ENCODE measurements around the gene PHAF1.
A peak's percentile ranks its signal among the peaks of the same experiment; 100 is the strongest.

The PHAF1 gene

GRCh38 chr16:67163164-67163998 is 53.6 kb downstream of the PHAF1 start:
- no peak for DNase-seq (ENCODE audit: low read depth)

- DNase-seq (ENCODE audit: low read depth), result no peak
Observed at GRCh38 chr16:67163999-67164558, 54.3 kb downstream of the PHAF1 start.

- DNase-seq (ENCODE audit: low read depth), result no peak
Observed at GRCh38 chr16:67164599-67165061, 54.9 kb downstream of the PHAF1 start, which contains the start of gene HSF4. Gene HSF4 (plus strand): TSS chr16:67164745. CDS start chr16:67164812, 67 bp downstream.

- no peak for DNase-seq (ENCODE audit: low read depth)
Observed at GRCh38 chr16:67165121-67166078, 55.7 kb downstream of the PHAF1 start.

DNA sequence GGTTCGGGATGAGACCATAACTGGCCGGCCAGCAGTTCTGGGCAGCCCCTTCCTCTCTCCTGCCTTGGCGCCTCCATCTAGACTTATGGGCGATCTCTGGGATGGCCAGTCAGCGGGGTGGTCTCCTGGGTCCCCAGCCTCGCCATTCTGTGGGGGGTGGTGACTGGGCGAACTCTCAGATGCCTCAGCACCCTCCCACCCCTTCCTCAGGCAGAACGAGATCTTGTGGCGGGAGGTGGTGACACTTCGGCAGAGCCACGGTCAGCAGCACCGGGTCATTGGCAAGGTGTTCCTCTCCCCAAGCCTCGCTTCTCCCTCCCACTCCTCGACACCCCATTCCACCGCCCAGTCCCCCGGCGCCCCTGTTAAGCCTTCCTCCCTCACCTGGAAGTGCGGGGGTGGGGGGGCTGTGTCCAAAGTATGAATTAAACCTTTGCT is 56.4 kb downstream of the PHAF1 start:
- DNase-seq (ENCODE audit: low read depth), result no peak

GRCh38 chr16:67166598-67167168 is 56.9 kb downstream of the PHAF1 start:
- DNase-seq (ENCODE audit: low read depth), result no peak

DNA sequence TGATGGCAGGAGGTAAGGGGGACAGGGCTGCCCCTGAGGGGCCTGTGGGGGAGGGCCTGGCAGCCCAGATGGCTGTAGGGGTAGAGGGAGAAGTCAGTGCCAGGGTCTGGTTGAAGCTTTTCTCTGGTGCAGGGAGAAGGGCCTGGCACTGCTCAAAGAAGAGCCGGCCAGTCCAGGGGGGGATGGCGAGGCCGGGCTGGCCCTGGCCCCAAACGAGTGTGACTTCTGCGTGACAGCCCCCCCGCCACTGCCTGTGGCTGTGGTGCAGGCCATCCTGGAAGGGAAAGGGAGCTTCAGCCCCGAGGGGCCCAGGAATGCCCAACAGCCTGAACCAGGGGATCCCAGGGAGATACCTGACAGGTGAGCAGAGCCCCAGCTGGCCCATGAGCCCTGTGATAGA is 57.8 kb downstream of the PHAF1 start:
- no peak for DNase-seq (ENCODE audit: low read depth)

- no peak for DNase-seq (ENCODE audit: low read depth)
Observed at GRCh38 chr16:67169011-67169451, 59.3 kb downstream of the PHAF1 start.

- no peak for DNase-seq (ENCODE audit: low read depth)
Observed at GRCh38 chr16:67169642-67170167, 60.0 kb downstream of the PHAF1 start.

DNA sequence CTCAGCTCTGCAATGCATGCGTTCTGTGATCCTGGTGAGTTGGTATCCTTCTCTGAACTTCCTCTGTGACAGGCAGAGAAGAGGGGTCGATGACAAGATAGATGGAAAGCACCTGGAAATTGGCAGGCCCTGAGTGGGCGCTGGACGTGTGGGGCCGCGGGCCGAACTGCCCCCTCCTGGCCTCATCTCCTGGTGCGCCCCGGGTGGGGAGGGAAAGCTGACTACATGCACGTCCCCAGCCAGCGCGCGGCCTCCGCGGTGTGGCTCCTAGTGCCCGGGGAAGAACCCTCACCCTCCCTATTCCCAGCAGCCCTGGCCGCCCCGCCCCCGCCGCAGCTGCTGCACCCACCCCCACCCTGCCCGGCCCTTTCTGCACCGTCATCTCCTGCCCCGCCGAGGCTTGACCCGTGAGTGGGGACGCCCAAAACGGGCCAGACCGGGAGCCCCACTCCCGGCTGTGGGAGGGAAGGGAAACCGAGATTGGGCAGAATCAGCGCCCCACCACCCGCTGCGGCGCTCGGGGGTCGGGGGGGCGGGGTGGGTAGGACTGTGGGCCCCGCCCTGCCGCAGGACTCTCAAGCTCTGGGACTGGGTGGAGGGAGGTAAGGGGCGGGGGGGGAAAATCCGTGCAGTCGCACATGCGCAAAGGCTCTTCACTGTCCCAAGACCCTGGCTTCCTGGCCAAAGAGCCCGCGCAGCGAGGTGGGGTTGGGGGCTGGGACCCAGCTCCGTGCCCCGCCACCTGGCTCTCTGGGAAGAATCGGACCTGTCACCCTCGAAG is 60.6 kb downstream of the PHAF1 start, which contains the start of gene NOL3:
Gene NOL3, plus strand, starts transcription at position 371 of the 781 bp plus-strand sequence.
- no peak for DNase-seq (ENCODE audit: low read depth)

GRCh38 chr16:67170949-67171649 is 61.4 kb downstream of the PHAF1 start:
- no peak for DNase-seq (ENCODE audit: low read depth)

- DNase-seq (ENCODE audit: low read depth), result no peak
Observed at GRCh38 chr16:67173323-67173722, 63.6 kb downstream of the PHAF1 start.

DNA sequence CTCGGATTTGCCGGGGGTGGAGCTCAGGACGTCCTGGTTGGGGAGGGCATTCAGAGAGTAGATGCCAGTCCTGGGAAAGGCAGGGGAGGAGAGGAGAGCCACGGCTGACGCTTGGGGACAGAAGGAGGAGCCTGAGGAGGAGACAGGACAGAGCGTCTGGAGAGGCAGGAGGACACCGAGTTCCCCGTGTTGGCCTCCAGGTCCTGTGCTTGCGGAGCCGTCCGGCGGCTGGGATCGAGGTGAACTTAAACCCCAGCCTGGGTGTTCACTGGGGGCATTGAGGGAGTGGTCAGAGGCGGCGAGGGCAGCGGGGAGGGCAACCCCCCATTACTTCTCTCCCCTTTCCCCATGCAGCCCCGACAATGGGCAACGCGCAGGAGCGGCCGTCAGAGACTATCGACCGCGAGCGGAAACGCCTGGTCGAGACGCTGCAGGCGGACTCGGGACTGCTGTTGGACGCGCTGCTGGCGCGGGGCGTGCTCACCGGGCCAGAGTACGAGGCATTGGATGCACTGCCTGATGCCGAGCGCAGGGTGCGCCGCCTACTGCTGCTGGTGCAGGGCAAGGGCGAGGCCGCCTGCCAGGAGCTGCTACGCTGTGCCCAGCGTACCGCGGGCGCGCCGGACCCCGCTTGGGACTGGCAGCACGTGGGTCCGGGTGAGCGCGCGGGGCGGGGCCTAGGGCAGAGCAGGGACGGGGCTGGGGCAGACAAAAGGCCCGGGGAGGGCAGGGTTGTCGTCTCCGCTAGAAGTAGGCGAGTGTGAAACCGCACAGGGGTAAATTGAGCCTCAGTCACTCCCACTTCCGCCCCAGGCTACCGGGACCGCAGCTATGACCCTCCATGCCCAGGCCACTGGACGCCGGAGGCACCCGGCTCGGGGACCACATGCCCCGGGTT is 64.3 kb downstream of the PHAF1 start:
- DNase-seq (ENCODE audit: low read depth), result peak; percentile 58

- DNase-seq (ENCODE audit: low read depth), result no peak
Observed at GRCh38 chr16:67174706-67175231, 65.0 kb downstream of the PHAF1 start.

GRCh38 chr16:67176662-67177061 is 66.9 kb downstream of the PHAF1 start:
- DNase-seq (ENCODE audit: low read depth), result no peak

DNA sequence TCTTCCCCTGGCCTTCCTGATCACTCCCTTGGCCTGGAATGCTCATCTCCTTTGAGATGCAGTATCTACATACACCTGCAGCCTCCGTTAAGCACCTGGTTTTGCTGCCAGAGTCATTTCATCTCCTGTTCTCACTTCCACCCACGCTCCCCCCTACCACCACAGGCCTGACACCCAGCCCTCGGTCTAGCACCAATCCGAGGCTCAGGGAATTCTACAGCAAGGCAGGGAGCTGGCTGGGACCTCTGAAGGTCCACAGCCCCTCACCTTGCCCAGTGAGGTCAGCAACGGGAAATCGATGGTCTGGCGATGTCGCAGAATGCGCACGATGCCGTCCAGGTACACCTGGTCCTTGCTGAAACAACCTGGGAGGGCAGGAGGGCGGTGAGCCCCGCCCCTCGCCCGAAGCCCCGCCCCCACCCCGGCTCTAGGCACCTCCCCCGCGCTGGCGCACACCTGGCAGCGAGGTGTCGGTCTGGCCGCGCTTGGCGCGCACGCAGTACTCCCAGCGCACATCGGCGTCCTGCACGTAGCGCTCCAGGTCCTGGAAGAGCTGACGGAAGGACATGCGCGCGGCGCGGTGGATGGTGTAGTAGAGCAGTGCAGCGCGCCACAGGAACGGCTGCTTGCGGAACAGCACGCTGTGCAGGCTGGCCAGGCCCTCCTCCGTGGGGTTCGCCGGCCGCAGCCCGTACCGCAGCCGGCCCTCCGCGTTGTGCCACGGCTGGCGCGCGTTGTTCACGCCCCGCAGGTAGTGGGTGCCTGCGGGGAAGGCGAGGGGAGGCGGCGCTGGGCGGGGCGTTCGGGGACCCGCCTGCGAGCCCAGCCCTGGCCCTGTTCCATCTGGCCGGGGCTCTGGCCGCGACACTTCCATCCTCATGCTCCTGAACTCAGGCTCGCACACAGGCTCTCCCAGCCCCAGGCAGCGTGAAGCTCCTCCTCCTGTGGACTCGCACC is 68.3 kb downstream of the PHAF1 start:
- DNase-seq (ENCODE audit: low read depth), result peak; percentile 57

DNA sequence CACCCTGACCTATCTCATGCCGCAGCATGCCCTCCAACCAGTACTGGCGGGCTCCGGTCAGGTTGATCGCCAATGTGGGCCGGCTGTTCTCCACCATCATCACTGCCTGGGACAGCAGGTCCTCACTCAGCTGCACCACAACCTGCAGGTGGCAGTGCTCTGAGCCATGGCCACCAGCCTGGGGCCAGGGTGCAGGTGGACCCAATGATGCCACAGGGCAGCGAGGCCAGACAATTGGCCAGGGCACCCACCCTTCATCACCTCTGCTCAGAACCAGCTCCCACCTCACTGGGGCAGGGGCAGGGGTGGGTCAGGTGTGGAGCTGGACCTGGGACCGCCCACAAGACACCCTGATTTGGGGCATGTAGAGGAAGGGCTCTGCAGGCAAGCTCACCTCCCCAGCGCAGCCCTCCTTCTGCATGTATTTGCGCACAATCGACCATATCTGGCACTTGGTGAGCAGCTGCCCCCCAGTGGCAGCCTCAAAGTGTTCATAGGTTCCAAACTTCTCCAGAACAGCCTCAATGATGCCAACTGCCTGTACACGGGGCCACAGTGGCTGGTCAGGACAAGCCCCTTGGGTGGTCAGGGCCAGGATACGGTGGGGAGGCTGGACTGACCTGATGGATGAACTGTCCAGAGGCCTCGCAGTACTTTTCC is 69.8 kb downstream of the PHAF1 start:
- DNase-seq (ENCODE audit: low read depth), result no peak
